AG09309 (cell line): ENCODE results near the gene KNOP1.
"Not testable (repeated sequence)": the region's sequence is repeated elsewhere in the genome, so short reads cannot be mapped to it uniquely, and the experiment has no call there.

ENCODE experiments used
- DNase-seq: peaks from one replicate; pipeline ENCODE4 v3.0.0-alpha.2; 2010; ENCODE audit warnings: low read depth
- H3K4me3 ChIP-seq: 2 replicates; pipeline ENCODE4 v1.5.1; 2011; ENCODE audit warnings: mild to moderate bottlenecking, low read depth, low read length, moderate library complexity; ENCODE audit not compliant: control insufficient read depth
- TF ChIP-seq, protein P1 (sequence below): IDR thresholded peaks from 2 replicates; pipeline ENCODE4 v1.5.1; 2011; ENCODE audit warnings: mild to moderate bottlenecking, low read depth, low read length, inconsistent platforms; ENCODE audit not compliant: insufficient read depth, control insufficient read depth; ENCODE audit errors: missing control alignments

Gene KNOP1

DNA sequence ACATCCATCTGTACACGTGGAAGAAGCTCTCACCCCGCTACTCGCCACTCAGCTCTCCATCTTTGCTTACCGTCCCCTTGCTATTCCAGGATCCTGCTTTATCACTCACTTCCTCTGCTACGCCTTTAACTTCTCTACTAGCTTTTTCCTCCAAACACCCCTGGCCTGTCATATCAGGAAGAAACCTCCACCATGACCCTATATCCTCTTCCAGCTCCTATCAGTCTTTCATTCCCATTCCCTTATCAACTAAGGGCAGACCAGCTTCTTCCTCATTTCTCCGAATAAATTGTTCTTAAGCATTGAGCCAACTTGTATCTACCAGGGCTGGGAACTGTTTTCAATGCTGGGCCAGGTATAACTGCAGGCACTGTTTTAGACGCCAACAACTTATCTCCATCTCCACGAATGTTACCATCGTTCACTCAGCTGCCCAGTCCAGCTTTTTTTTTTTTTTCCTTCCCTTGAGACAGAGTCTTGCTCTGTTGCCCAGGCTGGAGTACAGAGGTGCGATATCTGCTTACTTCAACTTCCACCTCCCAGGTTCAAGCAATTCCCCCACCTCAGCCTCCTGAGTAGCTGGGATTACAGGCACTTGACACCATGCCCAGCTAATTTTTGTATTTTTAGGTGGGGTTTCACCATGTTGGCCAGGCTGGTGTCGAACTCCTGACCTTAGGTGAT is 4.4 kb upstream of the KNOP1 start:
- no peak for DNase-seq
- TF ChIP-seq, protein P1, sequence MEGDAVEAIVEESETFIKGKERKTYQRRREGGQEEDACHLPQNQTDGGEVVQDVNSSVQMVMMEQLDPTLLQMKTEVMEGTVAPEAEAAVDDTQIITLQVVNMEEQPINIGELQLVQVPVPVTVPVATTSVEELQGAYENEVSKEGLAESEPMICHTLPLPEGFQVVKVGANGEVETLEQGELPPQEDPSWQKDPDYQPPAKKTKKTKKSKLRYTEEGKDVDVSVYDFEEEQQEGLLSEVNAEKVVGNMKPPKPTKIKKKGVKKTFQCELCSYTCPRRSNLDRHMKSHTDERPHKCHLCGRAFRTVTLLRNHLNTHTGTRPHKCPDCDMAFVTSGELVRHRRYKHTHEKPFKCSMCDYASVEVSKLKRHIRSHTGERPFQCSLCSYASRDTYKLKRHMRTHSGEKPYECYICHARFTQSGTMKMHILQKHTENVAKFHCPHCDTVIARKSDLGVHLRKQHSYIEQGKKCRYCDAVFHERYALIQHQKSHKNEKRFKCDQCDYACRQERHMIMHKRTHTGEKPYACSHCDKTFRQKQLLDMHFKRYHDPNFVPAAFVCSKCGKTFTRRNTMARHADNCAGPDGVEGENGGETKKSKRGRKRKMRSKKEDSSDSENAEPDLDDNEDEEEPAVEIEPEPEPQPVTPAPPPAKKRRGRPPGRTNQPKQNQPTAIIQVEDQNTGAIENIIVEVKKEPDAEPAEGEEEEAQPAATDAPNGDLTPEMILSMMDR, result no peak
- no peak overlapping the region for H3K4me3 ChIP-seq

DNA sequence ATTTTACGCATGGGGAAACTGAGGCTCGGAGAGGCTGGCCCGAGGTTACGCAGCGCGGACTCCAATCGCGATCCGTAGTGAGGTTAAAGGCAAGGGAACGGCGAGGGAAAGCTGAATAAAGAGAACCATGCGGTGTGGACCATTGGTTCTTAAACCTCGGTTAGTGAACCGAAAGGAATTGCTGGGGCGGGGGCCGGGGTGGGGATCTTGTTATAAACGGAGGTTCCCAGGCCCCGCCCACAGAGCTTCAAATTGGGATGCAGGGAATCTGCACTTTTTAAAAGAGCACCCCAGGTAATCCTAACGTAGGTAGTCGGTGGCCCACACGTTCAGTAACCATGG is 568 bp upstream of the KNOP1 start:
- no peak for DNase-seq
- TF ChIP-seq, protein P1, result no peak
- H3K4me3 ChIP-seq, result peak overlapping the region; percentile 89

DNA sequence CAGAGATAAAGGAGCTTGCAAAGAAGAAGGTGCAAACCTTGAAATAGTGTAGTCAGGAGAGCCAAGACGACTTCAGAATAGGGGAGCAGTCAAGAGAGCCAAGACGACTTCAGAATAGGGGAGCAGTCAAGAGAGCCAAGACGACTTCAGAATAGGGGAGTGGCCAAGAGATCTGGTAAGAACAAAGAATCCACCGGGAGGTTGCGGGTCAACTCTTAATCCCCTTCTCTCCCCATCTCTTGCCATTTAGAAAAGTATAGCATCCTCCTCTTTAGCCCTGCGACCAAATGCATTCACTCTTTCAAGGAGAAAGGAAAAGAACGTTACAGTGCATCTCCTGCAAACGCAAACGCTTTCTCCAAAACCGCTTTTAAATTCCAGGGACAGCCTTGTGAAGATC is 713 bp downstream of the KNOP1 start:
- peak overlapping the region; percentile 89 for H3K4me3 ChIP-seq
- DNase-seq, result no peak
- TF ChIP-seq, protein P1, result no peak

DNA sequence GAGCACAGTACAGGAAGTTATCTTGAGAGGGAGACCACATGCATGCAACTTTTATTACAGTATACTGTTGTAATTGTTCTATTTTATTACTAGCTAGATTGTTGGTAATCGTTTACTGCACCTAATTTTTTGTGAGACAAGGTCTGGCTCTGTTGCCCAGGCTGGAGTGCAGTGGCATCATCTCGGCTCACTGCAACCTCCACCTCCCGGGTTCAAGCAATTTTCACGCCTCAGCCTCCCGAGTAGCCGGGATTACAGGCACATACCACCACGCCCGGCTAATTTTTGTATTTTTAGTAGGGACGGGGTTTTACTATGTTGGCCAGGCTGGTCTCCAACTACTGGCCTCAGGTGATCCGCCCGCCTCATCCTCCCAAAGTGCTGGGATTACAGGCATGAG is 1.3 kb downstream of the KNOP1 start:
- H3K4me3 ChIP-seq, result peak overlapping the region; percentile 89

DNA sequence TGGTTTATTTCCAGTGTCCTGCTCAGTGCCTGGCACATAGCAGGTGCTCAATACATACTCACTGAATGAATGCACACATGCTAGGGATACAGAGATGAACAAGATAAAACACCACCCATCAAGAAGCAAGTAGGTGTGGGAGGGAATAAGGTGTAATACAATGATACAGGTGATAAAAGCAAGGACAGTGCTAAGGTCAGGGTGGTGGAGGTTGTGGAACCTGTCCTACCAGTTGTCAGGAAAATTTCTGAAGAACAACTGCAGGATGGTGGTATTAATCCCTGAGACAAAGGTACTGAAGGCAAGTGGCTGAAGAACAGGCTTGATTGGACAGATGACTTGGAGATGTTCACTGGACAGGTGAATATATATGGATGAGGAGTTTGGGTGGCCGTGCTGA is 1.8 kb downstream of the KNOP1 start:
- TF ChIP-seq, protein P1, result no peak
- H3K4me3 ChIP-seq, result no peak overlapping the region

More for the DNA sequence above, 1.3 kb downstream of the KNOP1 start:
- not testable (repeated sequence) for DNase-seq

DNA sequence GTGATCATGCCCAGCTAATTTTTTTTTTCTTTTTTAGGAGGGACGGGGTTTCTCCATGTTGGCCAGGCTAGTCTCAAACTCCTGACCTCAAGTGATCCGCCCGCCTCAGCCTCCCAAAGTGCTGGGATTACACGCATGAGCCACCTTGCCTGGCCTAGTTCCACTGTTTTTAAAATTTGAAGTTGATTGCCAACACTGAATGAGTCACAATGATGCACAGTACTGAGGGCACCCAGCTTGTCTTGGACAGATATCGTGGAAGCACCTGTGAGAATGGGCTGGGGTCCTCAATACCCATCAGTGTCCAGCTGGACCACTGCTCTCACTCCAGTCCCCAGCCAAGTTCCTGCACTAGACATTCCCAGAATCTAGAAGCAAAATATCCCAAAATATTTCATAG is 2.5 kb downstream of the KNOP1 start:
- H3K4me3 ChIP-seq, result no peak overlapping the region
- DNase-seq, result no peak
- TF ChIP-seq, protein P1, result no peak

More for the DNA sequence above, 1.8 kb downstream of the KNOP1 start:
- no peak for DNase-seq

DNA sequence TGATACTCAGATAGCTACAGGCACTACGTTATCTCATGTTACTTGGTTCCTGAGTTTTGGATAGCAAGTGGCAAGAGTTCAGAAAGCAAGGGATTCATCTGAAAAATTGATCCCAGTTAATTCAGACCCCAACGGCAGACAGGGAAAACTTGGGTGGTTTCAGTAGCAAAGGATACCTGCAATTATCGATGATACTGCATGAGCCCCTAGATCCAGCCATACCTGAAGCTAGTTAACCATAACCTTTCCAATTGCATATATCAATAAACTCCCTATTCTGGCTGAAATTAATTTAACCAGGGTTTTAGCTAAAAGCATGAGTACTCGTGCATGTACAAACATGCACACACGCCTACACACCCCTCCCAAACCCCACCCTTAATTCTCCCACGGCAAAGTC is 4.3 kb downstream of the KNOP1 start:
- TF ChIP-seq, protein P1, result no peak
- DNase-seq, result no peak
- no peak overlapping the region for H3K4me3 ChIP-seq
